Activated B cell treated with CpG ODN at 0.5 μM for 24 hours (primary cell): Measurements from ENCODE around the gene CXorf38. TPM values are rescaled to one million over a fixed set of nuclear protein-coding genes. Genes with fewer than 3 reads are reported as not detected.
"Not testable (repeated sequence)": the region's sequence is repeated elsewhere in the genome, so short reads cannot be mapped to it uniquely, and the experiment has no call there.

Experiments used
- ATAC-seq: fragments of 200-7000 bp; cut with Tn5 transposase; one replicate; pipeline ENCODE4 v1.10.0; 2021; ENCODE audit warnings: low read depth, mild to moderate bottlenecking, moderate library complexity
- CTCF ChIA-PET: fragments of 350-600 bp; sonication (Branson Sonifier 250); formaldehyde crosslinking; loops from one replicate; lab custom pipeline; 2021; ENCODE audit warnings: antibody characterized with exemption; lab: Charles Lee
- POLR2A ChIA-PET: fragments of 350-600 bp; sonication (Branson Sonifier 250); formaldehyde crosslinking; loops from one replicate; lab custom pipeline; 2021; ENCODE audit warnings: antibody characterized with exemption; lab: Charles Lee
- DNase-seq: peaks from one replicate; pipeline ENCODE4 v3.0.0; 2022
- H3K27ac Mint-ChIP-seq: one replicate; pipeline ENCODE4 v1.8.0; 2020; ENCODE audit warnings: mixed read lengths
- H3K27me3 Mint-ChIP-seq: one replicate; pipeline ENCODE4 v1.8.0; 2021; ENCODE audit warnings: mixed read lengths
- H3K36me3 Mint-ChIP-seq: one replicate; pipeline ENCODE4 v1.8.0; 2021; ENCODE audit warnings: low read depth, mixed read lengths
- H3K4me1 Mint-ChIP-seq: one replicate; pipeline ENCODE4 v1.8.0; 2021; ENCODE audit warnings: mixed read lengths
- H3K4me3 Mint-ChIP-seq: one replicate; pipeline ENCODE4 v1.8.0; 2020; ENCODE audit warnings: mild to moderate bottlenecking, mixed read lengths
- H3K9me3 Mint-ChIP-seq: one replicate; pipeline ENCODE4 v1.8.0; 2020; ENCODE audit warnings: mixed read lengths
- intact Hi-C: fragments of 100-400 bp; cut with micrococcal nuclease; formaldehyde crosslinking; loops from one replicate; pipeline ENCODE4 v1.15.1; 2024
- total RNA-seq: library from RNA; stranded (reverse); gene quantifications from 2 replicates; pipeline ENCODE4 v1.2.3, GENCODE V29; 2022
- TF ChIP-seq, protein P1 (sequence below): fragments of 200-600 bp; IDR thresholded peaks from one replicate; pipeline ENCODE4 v1.8.0; 2022; ENCODE audit warnings: antibody characterized with exemption, mild to moderate bottlenecking

Gene CXorf38
- total RNA-seq, 1 donor from 2014 or later = 21.9 TPM

DNA sequence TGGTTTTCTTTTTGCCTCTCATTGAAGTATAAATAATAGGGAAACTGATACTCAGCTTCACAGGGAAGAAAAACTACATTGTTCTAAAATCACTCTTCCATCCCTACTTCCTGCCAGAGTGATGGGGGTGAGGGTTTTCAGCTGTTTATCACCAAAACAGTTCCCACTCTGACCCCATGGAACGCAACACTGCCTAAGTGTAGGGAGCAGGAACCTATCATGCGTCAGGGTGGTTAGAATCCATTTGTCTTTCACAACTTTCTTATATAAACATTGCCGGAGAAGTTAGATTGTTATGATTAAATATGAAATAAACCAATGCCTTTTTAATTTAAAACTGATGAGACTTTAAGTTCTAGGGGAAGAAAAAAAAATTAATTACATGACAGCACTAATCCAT lies 40.0 kb downstream of the CXorf38 start:
- ChIA-PET POLR2A (no interaction called here), CTCF (no interaction called here)
- Mint-ChIP-seq H3K4me3 (no peak overlapping the region), H3K4me1 (no peaks in the 10 kb centered on the region), H3K27ac (no peak overlapping the region), H3K9me3 (no peaks in the 10 kb centered on the region), H3K27me3 (no peaks in the 10 kb centered on the region), H3K36me3 (peaks cover 17% of the 10 kb centered on the region)
- TF ChIP-seq, protein P1, sequence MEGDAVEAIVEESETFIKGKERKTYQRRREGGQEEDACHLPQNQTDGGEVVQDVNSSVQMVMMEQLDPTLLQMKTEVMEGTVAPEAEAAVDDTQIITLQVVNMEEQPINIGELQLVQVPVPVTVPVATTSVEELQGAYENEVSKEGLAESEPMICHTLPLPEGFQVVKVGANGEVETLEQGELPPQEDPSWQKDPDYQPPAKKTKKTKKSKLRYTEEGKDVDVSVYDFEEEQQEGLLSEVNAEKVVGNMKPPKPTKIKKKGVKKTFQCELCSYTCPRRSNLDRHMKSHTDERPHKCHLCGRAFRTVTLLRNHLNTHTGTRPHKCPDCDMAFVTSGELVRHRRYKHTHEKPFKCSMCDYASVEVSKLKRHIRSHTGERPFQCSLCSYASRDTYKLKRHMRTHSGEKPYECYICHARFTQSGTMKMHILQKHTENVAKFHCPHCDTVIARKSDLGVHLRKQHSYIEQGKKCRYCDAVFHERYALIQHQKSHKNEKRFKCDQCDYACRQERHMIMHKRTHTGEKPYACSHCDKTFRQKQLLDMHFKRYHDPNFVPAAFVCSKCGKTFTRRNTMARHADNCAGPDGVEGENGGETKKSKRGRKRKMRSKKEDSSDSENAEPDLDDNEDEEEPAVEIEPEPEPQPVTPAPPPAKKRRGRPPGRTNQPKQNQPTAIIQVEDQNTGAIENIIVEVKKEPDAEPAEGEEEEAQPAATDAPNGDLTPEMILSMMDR = no peak
- no peak for DNase-seq
- ATAC-seq = no peak
- intact Hi-C loops = no loop called here

DNA sequence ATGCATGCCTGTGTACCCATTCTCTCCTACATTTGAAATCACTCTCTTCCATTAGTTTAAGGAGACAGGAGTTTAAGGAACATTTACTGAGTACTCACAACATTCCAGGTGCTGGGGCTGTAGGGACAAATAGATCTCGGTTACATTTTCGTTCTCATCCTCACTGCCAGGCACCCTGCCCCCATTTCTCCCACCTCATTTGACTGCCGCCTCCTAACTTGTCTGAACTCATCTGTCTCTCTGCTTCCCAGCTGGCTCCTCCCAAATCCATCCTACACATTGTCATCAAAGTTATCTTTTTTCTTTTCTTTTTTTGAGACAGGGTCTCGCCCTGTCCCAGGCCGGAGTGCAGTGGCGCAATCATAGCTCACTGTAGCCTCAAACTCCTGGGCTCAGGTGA lies 43.9 kb downstream of the CXorf38 start:
- Mint-ChIP-seq H3K27me3 (no peaks in the 10 kb centered on the region), H3K9me3 (no peaks in the 10 kb centered on the region), H3K27ac (no peak overlapping the region), H3K4me3 (no peak overlapping the region), H3K36me3 (peaks cover 42% of the 10 kb centered on the region), H3K4me1 (no peaks in the 10 kb centered on the region)
- ChIA-PET CTCF (no interaction called here), POLR2A (no interaction called here)
- ATAC-seq = no peak
- DNase-seq = no peak
- intact Hi-C loops = no loop called here
- TF ChIP-seq, protein P1 = no peak

DNA sequence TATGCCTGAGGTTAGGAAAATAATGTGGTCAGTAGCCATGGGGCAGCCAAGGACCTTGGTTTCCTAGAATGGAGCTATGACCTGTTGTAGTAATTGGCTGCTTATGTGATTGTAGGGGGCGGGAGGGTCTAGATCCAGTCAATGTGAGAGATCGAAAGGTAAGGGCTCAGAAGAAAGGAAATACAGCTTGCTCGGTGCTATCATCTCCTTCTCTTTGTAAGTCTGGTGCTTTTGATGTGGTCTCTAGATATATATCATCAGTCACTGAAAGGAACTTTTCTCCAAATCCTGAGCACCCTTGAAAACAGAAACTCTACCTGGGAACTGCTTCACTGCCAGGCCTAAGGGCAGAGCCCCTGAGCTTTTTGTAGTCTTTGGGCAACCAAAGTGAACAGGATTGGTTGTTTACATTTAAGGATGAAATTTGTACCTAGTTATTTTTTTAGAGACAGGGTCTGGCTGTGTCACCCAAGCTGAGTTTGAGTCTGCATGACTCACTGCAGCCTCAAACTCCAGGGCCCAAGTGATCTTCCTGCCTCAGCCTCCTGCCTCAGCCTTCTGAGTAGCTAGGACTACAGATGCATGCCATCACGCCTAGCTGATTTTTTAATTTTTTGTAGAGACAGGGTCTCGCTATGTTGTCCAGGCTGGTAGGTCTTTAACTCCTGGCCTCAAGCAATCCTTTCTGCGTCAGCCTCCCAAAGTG lies 57.6 kb downstream of the CXorf38 start:
- H3K27ac Mint-ChIP-seq, ATAC-seq, H3K9me3 Mint-ChIP-seq, H3K4me3 Mint-ChIP-seq, H3K27me3 Mint-ChIP-seq, DNase-seq, CTCF ChIA-PET, H3K4me1 Mint-ChIP-seq, POLR2A ChIA-PET: not testable (repeated sequence)
- intact Hi-C loops = loop anchor here (10.0 kb wide), 1 partner anchor 495 kb away; the partner anchor contains the start of gene USP9X
- peaks cover 41% of the 10 kb centered on the region for H3K36me3 Mint-ChIP-seq

DNA sequence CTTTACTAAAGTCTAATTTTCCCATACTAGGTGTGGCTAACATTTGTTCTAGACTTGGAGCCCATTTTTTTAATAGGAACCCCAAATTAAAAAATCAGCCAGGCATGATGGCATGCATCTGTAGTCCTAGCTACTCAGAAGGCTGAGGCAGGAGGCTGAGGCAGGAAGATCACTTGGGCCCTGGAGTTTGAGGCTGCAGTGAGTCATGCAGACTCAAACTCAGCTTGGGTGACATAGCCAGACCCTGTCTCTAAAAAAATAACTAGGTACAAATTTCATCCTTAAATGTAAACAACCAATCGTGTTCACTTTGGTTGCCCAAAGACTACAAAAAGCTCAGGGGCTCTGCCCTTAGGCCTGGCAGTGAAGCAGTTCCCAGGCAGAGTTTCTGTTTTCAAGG lies 59.7 kb downstream of the CXorf38 start:
- not testable (repeated sequence) for H3K4me3 Mint-ChIP-seq

DNA sequence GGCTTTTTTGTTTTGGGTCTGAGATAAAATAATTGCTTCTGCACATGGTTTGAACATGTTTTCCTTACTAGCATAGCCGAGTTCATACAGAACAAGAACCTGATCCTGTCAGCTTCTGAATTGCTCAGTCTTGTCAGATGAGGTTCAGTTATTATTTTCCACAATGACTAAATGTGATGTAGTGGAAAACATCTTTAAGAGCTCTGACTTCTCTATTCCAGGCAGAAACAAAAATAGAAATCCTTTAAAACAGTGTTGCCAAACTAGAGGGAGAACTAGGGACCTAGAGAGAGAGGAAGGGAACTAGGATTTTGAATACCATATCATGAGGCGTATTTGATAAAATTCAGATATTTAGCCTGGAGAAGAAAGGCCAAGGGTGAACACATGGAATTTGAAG lies 64.5 kb downstream of the CXorf38 start:
- Mint-ChIP-seq H3K4me1 (peaks cover 30% of the 10 kb centered on the region), H3K4me3 (no peak overlapping the region), H3K27me3 (no peaks in the 10 kb centered on the region), H3K9me3 (no peaks in the 10 kb centered on the region), H3K36me3 (peaks cover 4% of the 10 kb centered on the region), H3K27ac (no peak overlapping the region)
- ChIA-PET CTCF (no interaction called here), POLR2A (no interaction called here)
- ATAC-seq (no peak), DNase-seq (no peak)
- intact Hi-C loops = loop anchor here (10.0 kb wide), 1 partner anchor 502 kb away; the partner anchor contains the start of gene USP9X
- TF ChIP-seq, protein P1 = no peak

More for the DNA sequence above, 59.7 kb downstream of the CXorf38 start:
- CTCF ChIA-PET, H3K27me3 Mint-ChIP-seq, POLR2A ChIA-PET, ATAC-seq, DNase-seq, H3K9me3 Mint-ChIP-seq, H3K27ac Mint-ChIP-seq: not testable (repeated sequence)
- Mint-ChIP-seq H3K4me1 (peaks cover 12% of the 10 kb centered on the region), H3K36me3 (peaks cover 25% of the 10 kb centered on the region)
- intact Hi-C loops = loop anchor here (10.0 kb wide), 1 partner anchor 497 kb away; the partner anchor contains the start of gene USP9X

DNA sequence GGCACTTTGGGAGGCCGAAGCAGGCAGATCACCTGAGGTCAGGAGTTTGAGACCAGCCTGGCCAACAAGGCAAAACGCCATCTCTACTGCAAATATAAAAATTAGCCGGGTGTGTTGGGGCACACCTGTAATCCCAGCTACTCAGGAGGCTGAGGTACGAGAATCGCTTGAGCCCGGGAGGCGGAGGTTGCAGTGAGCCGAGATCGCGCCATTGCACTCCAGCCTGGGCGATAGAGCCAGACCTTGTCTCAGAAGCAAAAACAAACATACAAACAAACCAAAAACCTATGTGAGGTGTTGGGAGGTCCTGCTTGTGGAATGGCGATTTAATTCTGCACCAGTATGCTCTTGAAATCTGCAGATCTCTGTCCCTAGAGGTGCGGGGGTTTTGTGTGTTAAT lies 65.2 kb downstream of the CXorf38 start:
- peak overlapping the region; percentile 75 for H3K4me3 Mint-ChIP-seq
- CTCF ChIA-PET, H3K9me3 Mint-ChIP-seq, H3K27ac Mint-ChIP-seq, DNase-seq, H3K36me3 Mint-ChIP-seq, POLR2A ChIA-PET, ATAC-seq, H3K27me3 Mint-ChIP-seq: not testable (repeated sequence)
- peaks cover 28% of the 10 kb centered on the region for H3K4me1 Mint-ChIP-seq
- intact Hi-C loops = loop anchor here (10.0 kb wide), 1 partner anchor 503 kb away; the partner anchor contains the start of gene USP9X
